SHP77 (cell line): ENCODE results near the gene ERICH6B.
"Not testable (repeated sequence)": the region's sequence is repeated elsewhere in the genome, so short reads cannot be mapped to it uniquely, and the experiment has no call there.

Source experiments
- DNase-seq, 2 experiments: peaks; one replicate each; lab custom pipeline; 2025; lab: John Stamatoyannopoulos, UW

ERICH6B gene

GRCh38 chr13:45615501-45616101, at the start of gene ERICH6B:
Gene ERICH6B (minus strand): TSS chr13:45615739. CDS start chr13:45597005, 18,734 bp downstream.
- no peak for DNase-seq

GRCh38 chr13:45662903-45663302, 47.4 kb upstream of the ERICH6B start:
- DNase-seq = not testable (repeated sequence)

- no peak for DNase-seq
These were observed 46.6 kb upstream of the ERICH6B start for GRCh38 chr13:45662162-45662561.

- DNase-seq = not testable (repeated sequence)
These were observed 44.9 kb upstream of the ERICH6B start for GRCh38 chr13:45660458-45660857.

- no peak for DNase-seq
These were observed 44.0 kb upstream of the ERICH6B start for GRCh38 chr13:45659536-45659935.

GRCh38 chr13:45658586-45659235, 43.2 kb upstream of the ERICH6B start:
- DNase-seq = no peak

GRCh38 chr13:45654633-45655349, 39.3 kb upstream of the ERICH6B start:
- DNase-seq = no peak

GRCh38 chr13:45645263-45645662, 29.7 kb upstream of the ERICH6B start:
- not testable (repeated sequence) for DNase-seq

GRCh38 chr13:45642159-45642558, 26.6 kb upstream of the ERICH6B start:
- not testable (repeated sequence) for DNase-seq

- DNase-seq = not testable (repeated sequence)
These were observed 19.8 kb upstream of the ERICH6B start for GRCh38 chr13:45635291-45635690.

- no peak for DNase-seq
These were observed 15.3 kb upstream of the ERICH6B start for GRCh38 chr13:45630791-45631190.

GRCh38 chr13:45629940-45630339, 14.4 kb upstream of the ERICH6B start:
- DNase-seq = no peak

- DNase-seq = no peak
These were observed 12.6 kb upstream of the ERICH6B start for GRCh38 chr13:45628094-45628493.

GRCh38 chr13:45627656-45628055, 12.1 kb upstream of the ERICH6B start:
- no peak for DNase-seq

GRCh38 chr13:45626731-45627374, 11.3 kb upstream of the ERICH6B start:
- DNase-seq = no peak

GRCh38 chr13:45623516-45624090, 8.1 kb upstream of the ERICH6B start:
- no peak for DNase-seq

- DNase-seq = no peak
These were observed 6.4 kb upstream of the ERICH6B start for GRCh38 chr13:45621950-45622349.

- no peak for DNase-seq
These were observed 7.6 kb downstream of the ERICH6B start for GRCh38 chr13:45607931-45608330.

GRCh38 chr13:45604892-45605291, 10.6 kb downstream of the ERICH6B start:
- no peak for DNase-seq

- DNase-seq = no peak
These were observed 12.2 kb downstream of the ERICH6B start for GRCh38 chr13:45603338-45603737.

GRCh38 chr13:45602183-45603170, 13.1 kb downstream of the ERICH6B start:
- no peak for DNase-seq
